ENCODE results near the gene CHRNA9.

GRCh38 chr4:40395908-40396793, 61.0 kb downstream of the CHRNA9 start:
- TF ChIP-seq EZH2 (IDR thresholded peaks at IDR 0.05; ENCODE audit: low read length) (no peak), CTCF (optimal IDR thresholded peaks at IDR 0.05 in 1 of 3, IDR thresholded peaks at IDR 0.05 in 1 of 3, conservative IDR thresholded peaks at IDR 0.05 in 1 of 3; ENCODE audit: extremely low read depth in 1 of 3, insufficient read depth in 2 of 3, low read length in 3 of 3) (no peak)

Measured in keratinocyte (primary cell).